A673 (cell line): ENCODE data around the gene MTRF1.

ENCODE experiments used
- CTCF ChIP-seq: fragments of 300-800, 200-600 bp; sonication (generic); conservative IDR thresholded peaks from 2 replicates; pipeline ENCODE4 v1.5.1; 2017; ENCODE audit warnings: low read depth, mild to moderate bottlenecking, antibody characterized with exemption, low read length, moderate library complexity, mixed read lengths
- EZH2 ChIP-seq: fragments of 200-600 bp; sonication (generic); IDR thresholded peaks from 2 replicates; pipeline ENCODE4 v1.6.1; 2017; ENCODE audit warnings: borderline replicate concordance, low read depth, mild to moderate bottlenecking, mixed read lengths, antibody characterized with exemption, low read length; ENCODE audit not compliant: poor library complexity, severe bottlenecking

DNA sequence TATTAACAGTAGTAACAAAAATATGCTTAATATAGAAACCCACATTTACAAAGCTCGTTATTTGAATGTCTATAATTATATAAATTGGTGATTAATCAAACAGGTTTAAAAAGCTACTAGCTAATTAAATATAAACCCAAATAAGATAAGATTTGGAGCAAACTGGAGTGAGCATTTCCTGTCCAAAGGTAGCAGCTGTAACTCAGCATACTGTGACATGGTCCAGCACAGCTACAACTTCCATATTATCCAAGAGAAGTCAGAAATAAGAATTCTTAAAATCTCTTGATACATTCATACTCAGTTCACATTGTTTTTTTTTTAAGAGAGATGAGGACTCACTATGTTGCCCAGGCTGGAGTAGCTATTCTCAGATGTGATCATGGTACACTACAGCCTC, 8.5 kb downstream of the MTRF1 start:
- TF ChIP-seq CTCF (no peak), EZH2 (no peak)
